ENCODE data around the gene LTBP3.

LTBP3 gene

DNA sequence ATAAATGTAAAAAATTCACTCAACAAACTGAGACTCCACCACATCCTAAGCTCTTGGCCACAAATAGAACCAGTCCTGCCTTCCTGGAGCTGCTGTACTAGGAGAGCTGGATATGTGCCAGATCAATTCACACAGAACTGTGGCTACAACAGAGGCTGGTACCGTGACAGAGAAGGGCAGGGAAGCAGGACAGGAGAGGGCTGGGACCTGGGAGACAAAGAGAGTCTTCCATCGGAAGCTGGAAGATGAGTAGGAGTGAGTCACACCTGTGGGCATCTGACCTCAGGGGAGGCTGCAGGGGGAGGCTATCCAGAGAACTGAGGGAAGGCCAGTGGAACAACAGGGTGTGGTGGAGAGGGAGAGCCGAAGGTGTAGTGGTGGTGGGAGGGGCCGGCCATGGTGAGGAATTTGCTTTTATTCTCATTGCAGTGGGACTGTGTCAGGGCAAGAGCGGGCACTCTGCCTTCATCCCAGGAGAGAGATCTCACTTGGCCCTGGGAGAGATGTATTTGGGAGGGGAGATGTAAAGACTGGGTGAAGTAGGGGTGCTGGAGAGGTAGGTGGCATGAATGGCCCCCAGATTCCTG, 1.9 kb upstream of the LTBP3 start:
- Histone ChIP-seq H3K27ac (ENCODE audit: low read length) (no peak overlapping the region), H3K9me3 (ENCODE audit: control insufficient read depth, insufficient read depth, low read length) (no peaks in the 10 kb centered on the region), H3K4me1 (ENCODE audit: control insufficient read depth, insufficient read depth, low read length) (peaks cover 13% of the 10 kb centered on the region), H3K4me3 (ENCODE audit: low read length) (no peak overlapping the region), H3K36me3 (ENCODE audit: control insufficient read depth, insufficient read depth, low read length) (no peaks in the 10 kb centered on the region), H3K27me3 (ENCODE audit: control insufficient read depth, insufficient read depth, low read length) (no peaks in the 10 kb centered on the region; the same call in 1 of the 2 replicates)
- DNase-seq (ENCODE audit: low read depth, low spot score) = no peak
- WGBS (ENCODE audit: insufficient coverage, insufficient read length) = no CpG with 5 or more reads among the region's 5 CpGs

DNA sequence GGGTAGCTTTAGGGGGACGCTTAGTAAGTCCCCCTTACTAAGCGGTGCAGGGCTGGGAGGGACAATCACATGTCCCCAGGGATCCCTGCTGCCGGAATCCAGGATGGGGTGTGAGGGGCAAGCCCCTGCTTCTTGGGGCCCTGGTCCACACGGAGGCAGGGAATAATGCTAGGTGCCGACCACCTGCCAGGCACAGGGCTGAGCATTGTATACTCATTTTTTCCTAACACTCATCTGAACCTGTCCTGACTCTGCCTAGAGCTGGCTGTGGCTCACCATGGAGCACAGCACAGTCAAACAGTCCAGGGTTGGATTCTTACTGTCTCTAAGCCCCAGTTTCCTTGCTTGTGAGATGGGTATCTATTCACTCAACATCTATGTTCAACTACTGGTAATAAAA, 1.4 kb upstream of the LTBP3 start:
- no CpG with 5 or more reads among the region's 5 CpGs for WGBS (ENCODE audit: insufficient coverage, insufficient read length)
- Histone ChIP-seq H3K4me1 (ENCODE audit: control insufficient read depth, insufficient read depth, low read length) (peaks cover 13% of the 10 kb centered on the region), H3K4me3 (ENCODE audit: low read length) (no peak overlapping the region), H3K27me3 (ENCODE audit: control insufficient read depth, insufficient read depth, low read length) (no peaks in the 10 kb centered on the region; the same call in 1 of the 2 replicates), H3K36me3 (ENCODE audit: control insufficient read depth, insufficient read depth, low read length) (no peaks in the 10 kb centered on the region), H3K9me3 (ENCODE audit: control insufficient read depth, insufficient read depth, low read length) (no peaks in the 10 kb centered on the region), H3K27ac (ENCODE audit: low read length) (no peak overlapping the region)
- DNase-seq (ENCODE audit: low read depth, low spot score) = no peak

DNA sequence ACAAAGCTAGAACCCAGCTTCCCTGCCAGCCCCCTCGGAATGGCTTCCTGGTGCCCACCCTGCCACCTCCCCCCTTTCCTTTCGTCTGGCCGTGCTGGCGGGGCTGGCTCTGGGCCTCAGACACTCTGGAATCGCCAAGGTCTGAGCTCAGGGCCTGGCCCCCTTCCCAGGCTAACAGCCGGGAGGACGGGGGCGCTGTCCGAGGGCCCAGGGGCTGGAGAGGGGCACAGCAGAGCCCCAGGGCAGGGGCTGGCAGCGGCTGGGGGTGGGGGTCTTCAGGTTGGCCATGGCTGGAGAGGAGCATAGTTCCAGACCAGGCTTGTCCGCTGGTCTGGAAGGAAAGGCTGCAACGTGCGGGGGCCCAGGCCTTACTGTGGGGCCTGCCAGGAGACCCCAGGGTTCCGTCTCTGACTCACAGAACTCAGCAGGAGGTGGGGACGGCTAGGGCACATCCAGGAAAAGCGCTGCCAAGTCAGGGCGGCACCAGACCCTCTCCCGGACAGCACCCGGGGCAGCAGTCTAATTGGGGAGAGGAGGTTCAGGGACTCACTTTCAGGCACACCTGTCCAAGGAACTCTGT, 861 bp upstream of the LTBP3 start:
- Histone ChIP-seq H3K27ac (ENCODE audit: low read length) (no peak overlapping the region), H3K9me3 (ENCODE audit: control insufficient read depth, insufficient read depth, low read length) (no peaks in the 10 kb centered on the region), H3K4me1 (ENCODE audit: control insufficient read depth, insufficient read depth, low read length) (peaks cover 13% of the 10 kb centered on the region), H3K4me3 (ENCODE audit: low read length) (no peak overlapping the region; the same call in 1 of the 2 replicates), H3K36me3 (ENCODE audit: control insufficient read depth, insufficient read depth, low read length) (no peaks in the 10 kb centered on the region), H3K27me3 (ENCODE audit: control insufficient read depth, insufficient read depth, low read length) (no peaks in the 10 kb centered on the region; the same call in 1 of the 2 replicates)
- WGBS (ENCODE audit: insufficient coverage, insufficient read length) = no CpG with 5 or more reads among the region's 19 CpGs
- no peak for DNase-seq (ENCODE audit: low read depth, low spot score)

DNA sequence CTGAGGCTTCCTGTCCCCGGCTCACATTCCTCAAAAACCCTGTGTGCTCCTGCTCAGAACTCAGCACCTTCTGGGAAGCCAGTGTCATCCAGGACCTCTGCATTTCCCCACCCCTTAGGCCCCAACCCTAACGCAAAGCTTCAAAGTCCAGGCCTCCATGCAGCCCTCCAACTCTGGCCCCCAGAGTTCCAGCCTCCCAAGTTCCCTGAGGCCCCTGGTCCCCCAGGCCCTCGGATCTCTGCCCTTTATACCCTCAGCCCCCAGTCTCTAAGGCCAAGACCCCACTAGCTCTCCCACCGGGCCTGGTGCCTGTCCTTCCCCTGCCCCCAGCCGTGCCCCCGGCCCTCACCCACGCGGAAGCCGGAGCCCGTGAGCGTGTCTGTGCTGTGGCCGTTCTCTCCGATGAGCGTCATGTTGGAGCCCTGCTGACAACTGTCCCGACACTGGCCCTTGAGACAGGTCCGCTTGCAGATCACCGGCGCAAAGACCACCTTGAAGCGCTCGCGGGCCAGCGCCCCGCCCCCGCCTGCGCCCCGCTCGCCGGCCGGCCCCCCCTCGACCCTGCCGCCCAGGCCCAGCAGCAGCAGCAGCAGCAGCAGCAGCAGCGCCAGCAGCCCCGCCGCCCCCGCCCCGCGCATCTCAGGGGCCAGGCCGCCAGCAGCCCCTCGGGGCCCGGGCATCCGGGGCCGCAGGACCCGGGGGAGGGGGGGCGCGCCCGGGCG, 718 bp downstream of the LTBP3 start:
- Histone ChIP-seq H3K9me3 (ENCODE audit: control insufficient read depth, insufficient read depth, low read length) (no peaks in the 10 kb centered on the region), H3K4me3 (ENCODE audit: low read length) (peak overlapping the region; percentile 50; the same call in 1 of the 2 replicates), H3K4me1 (ENCODE audit: control insufficient read depth, insufficient read depth, low read length) (peaks cover 16% of the 10 kb centered on the region), H3K27ac (ENCODE audit: low read length) (no peak overlapping the region), H3K27me3 (ENCODE audit: control insufficient read depth, insufficient read depth, low read length) (no peaks in the 10 kb centered on the region; the same call in 1 of the 2 replicates), H3K36me3 (ENCODE audit: control insufficient read depth, insufficient read depth, low read length) (no peaks in the 10 kb centered on the region)
- WGBS (ENCODE audit: insufficient coverage, insufficient read length) = no CpG with 5 or more reads among the region's 47 CpGs
- no peak for DNase-seq (ENCODE audit: low read depth, low spot score)

DNA sequence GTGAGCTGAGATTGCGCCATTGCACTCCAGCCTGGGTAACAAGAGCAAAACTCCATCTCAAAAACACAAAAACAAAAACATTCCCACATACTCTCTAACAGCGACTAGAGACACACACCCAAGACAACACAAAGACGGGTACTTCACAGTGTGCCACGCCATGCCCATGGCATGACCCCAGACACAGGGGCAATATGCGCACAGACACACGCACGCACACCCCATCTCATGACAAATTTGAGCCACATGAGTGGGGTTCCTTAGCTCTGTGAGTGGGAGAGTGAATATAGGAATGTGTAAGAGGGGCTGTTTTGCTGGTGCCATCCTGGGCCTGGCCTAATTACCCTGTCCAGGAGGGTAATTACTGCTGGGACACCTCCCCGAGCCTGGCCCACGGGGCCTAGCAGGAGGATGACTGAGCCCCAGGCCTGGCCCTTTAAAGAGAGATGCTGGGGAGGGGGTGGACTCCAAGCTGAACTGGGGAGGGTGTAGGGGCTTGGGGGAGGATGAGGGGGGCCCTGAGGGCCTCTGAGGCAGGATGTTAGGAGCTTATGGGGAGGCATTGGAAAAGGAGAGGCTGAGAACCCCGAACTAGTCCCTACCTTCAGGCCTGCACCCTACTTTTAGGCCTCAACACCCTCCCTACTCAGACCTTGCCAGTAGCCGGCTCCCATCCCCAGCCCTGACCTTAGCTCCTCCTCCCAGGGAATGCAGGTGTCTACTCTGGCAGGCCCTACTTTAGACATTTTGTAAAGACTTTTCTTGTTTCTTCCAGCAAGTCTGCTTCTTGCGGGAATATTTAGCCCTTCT, 1.5 kb downstream of the LTBP3 start:
- no peaks in the 10 kb centered on the region for H3K9me3 ChIP-seq (ENCODE audit: control insufficient read depth, insufficient read depth, low read length)
- H3K4me1 ChIP-seq (ENCODE audit: control insufficient read depth, insufficient read depth, low read length) = peaks cover 19% of the 10 kb centered on the region
- H3K36me3 ChIP-seq (ENCODE audit: control insufficient read depth, insufficient read depth, low read length) = no peaks in the 10 kb centered on the region
- no CpG with 5 or more reads among the region's 12 CpGs for WGBS (ENCODE audit: insufficient coverage, insufficient read length)
- H3K4me3 ChIP-seq (ENCODE audit: low read length) = no peak overlapping the region
- DNase-seq (ENCODE audit: low read depth, low spot score) = no peak
- H3K27me3 ChIP-seq (ENCODE audit: control insufficient read depth, insufficient read depth, low read length) = no peaks in the 10 kb centered on the region; the same call in 1 of the 2 replicates
- H3K27ac ChIP-seq (ENCODE audit: low read length) = no peak overlapping the region

DNA sequence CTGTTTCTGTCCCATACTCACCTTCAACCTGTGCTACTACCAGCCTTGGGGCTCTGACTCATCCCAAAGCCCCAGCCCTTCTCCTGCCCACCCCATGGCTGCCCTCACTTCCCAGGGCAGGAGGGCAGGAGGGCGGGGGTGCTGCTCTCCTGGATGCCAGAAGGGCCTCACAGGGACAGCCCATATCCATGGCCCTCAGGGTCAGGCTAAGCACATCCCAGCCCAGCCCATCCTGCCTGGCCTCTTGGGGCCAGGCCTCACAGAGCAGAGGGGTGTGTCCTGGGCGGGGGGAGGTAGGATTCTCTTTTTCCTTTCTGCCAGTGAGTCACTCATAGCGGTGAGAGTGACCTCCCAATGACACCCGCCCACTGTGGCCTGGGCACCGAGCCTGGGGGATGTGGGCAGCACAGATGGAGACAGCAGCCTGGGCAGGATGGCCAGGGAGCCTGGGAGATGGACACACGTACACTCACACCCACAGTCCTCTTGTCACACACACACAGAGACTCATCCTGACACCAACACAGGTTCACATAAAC, 2.4 kb downstream of the LTBP3 start:
- Histone ChIP-seq H3K4me1 (ENCODE audit: control insufficient read depth, insufficient read depth, low read length) (peaks cover 21% of the 10 kb centered on the region), H3K27me3 (ENCODE audit: control insufficient read depth, insufficient read depth, low read length) (no peaks in the 10 kb centered on the region; the same call in 1 of the 2 replicates), H3K4me3 (ENCODE audit: low read length) (no peak overlapping the region)

DNA sequence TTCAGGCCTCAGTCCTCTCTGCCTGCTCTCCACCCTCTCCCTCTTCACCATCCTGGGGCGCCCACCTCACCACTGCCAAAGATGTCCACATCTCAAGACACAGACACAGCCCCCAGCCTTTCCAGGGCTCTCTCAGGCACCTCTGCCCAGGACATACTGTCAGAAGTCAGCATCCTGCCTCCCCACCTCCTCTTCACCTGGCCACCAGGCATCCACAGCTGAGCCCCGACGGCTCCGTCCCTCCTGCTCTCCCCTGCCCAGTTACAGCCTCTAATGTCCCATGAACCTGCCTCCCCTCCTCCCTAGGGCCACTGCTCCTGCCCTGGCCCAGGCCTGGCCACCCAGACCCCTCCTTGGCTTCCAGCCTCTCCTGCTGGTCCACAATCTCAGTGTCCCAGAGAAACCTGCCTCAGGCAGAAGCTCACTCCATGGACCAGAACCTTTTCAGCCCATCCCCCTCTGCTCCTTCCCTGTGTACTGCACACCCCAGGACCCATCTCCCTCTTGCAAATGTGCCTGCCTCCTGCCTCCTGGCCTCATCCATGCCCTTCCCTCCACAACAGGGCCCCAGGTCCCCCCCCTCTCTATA, 3.2 kb downstream of the LTBP3 start:
- Histone ChIP-seq H3K4me1 (ENCODE audit: control insufficient read depth, insufficient read depth, low read length) (peaks cover 18% of the 10 kb centered on the region), H3K9me3 (ENCODE audit: control insufficient read depth, insufficient read depth, low read length) (no peaks in the 10 kb centered on the region), H3K27ac (ENCODE audit: low read length) (no peak overlapping the region), H3K4me3 (ENCODE audit: low read length) (no peak overlapping the region), H3K27me3 (ENCODE audit: control insufficient read depth, insufficient read depth, low read length) (no peaks in the 10 kb centered on the region; the same call in 1 of the 2 replicates), H3K36me3 (ENCODE audit: control insufficient read depth, insufficient read depth, low read length) (no peaks in the 10 kb centered on the region)
- WGBS (ENCODE audit: insufficient coverage, insufficient read length) = no CpG with 5 or more reads among the region's 4 CpGs
- DNase-seq (ENCODE audit: low read depth, low spot score) = no peak

More for the DNA sequence above, 2.4 kb downstream of the LTBP3 start:
- H3K27ac ChIP-seq (ENCODE audit: low read length) = no peak overlapping the region
- H3K9me3 ChIP-seq (ENCODE audit: control insufficient read depth, insufficient read depth, low read length) = no peaks in the 10 kb centered on the region
- no CpG with 5 or more reads among the region's 6 CpGs for WGBS (ENCODE audit: insufficient coverage, insufficient read length)
- no peak for DNase-seq (ENCODE audit: low read depth, low spot score)
- no peaks in the 10 kb centered on the region for H3K36me3 ChIP-seq (ENCODE audit: control insufficient read depth, insufficient read depth, low read length)

DNA sequence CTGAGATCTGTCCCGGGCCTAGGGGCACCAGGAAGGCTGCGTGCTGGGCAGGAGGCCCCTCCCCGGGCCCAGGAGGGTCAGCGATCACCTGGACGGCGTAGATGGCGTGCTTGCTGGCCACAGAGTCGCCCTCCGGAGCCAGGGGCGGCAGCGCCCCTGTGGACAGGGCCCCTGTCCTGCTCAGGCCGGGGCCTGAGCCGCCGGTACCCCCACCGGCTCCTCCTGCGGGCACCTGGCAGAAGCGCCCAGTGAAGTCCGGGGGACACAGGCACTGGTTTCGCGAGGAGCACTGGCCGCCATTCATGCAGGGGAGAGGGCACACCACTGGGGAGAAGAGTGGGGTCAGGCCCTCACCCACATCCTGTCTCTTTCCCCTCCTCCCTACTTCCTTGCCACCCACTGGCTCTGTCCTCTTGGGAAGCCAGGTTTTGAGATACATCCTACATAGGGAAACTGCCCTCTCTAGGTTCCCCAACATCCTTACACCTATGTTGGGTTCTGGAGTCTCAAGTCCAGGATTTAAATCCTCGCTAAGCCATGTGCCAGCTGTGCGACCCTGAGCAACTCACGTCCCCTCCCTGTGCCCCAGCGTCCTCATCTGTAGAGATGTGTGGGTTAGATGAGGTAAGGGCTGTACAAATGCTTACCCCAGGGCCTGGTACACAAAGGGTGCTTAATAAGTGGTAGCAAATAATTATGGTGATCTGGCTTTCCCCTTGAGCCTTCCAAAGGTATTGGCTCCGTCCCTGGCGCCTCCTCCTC, 3.9 kb downstream of the LTBP3 start:
- WGBS (ENCODE audit: insufficient coverage, insufficient read length) = no CpG with 5 or more reads among the region's 27 CpGs
- Histone ChIP-seq H3K4me1 (ENCODE audit: control insufficient read depth, insufficient read depth, low read length) (peaks cover 15% of the 10 kb centered on the region), H3K36me3 (ENCODE audit: control insufficient read depth, insufficient read depth, low read length) (no peaks in the 10 kb centered on the region), H3K27ac (ENCODE audit: low read length) (no peak overlapping the region), H3K9me3 (ENCODE audit: control insufficient read depth, insufficient read depth, low read length) (no peaks in the 10 kb centered on the region), H3K27me3 (ENCODE audit: control insufficient read depth, insufficient read depth, low read length) (no peaks in the 10 kb centered on the region; the same call in 1 of the 2 replicates), H3K4me3 (ENCODE audit: low read length) (peak overlapping the region; percentile 20; the same call in 1 of the 2 replicates)
- DNase-seq (ENCODE audit: low read depth, low spot score) = no peak

DNA sequence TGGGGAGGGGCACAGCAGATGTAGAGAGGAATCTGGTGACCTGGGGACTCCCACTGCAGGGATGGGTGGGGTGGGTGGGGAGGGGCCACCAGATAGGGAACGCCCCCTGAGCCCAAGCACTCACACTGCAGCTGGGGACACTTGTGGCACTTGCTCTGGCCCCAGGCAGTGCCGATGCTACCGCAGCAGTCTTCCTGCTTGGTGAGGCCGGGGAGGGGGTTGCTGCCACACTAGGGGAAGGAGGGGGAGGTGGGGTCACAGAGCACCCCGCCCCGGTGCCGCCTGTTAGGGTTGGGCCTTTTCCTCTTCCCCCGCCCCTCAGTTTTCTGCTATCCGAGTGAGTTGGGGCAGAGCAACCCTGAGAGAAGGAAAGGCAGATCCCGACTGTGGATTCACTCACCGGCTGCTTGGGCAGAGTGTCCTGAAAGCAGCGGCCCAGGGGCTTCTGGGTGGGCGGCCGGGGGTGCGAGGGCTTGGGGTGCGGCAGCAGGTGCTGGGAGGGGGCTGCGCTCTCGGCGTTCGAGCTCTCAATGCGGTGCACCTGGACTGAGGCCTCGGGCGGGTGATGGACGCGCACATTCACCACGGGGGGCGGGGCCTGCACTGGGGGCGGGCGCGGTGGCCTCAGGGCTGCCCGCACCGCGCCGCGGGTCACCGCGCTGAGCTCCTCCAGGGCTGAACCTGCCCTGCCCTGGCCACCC, 4.7 kb downstream of the LTBP3 start:
- Histone ChIP-seq H3K4me3 (ENCODE audit: low read length) (peak overlapping the region; percentile 20; the same call in 1 of the 2 replicates), H3K36me3 (ENCODE audit: control insufficient read depth, insufficient read depth, low read length) (no peaks in the 10 kb centered on the region), H3K27ac (ENCODE audit: low read length) (no peak overlapping the region), H3K4me1 (ENCODE audit: control insufficient read depth, insufficient read depth, low read length) (peaks cover 9% of the 10 kb centered on the region), H3K27me3 (ENCODE audit: control insufficient read depth, insufficient read depth, low read length) (no peaks in the 10 kb centered on the region; the same call in 1 of the 2 replicates), H3K9me3 (ENCODE audit: control insufficient read depth, insufficient read depth, low read length) (no peaks in the 10 kb centered on the region)
- DNase-seq (ENCODE audit: low read depth, low spot score) = no peak
- WGBS (ENCODE audit: insufficient coverage, insufficient read length) = no CpG with 5 or more reads among the region's 37 CpGs

Measured in iPS DF 6.9 (cell line).